Measurements from ENCODE around the gene MRPL34. TPM values are rescaled to one million over a fixed set of nuclear protein-coding genes. Genes with fewer than 3 reads are reported as not detected.

MRPL34 gene
- total and polyA plus RNA-seq, 9 of the 15 experiments (the other 6 are each of a cell fraction or from before 2014, with no cell fraction given): 11.5 to 256 (median 72.5) TPM

- TF ChIP-seq REST (IDR thresholded peaks at IDR 0.05; ENCODE audit: borderline replicate concordance) (peak; percentile 98), REST (CRISPR knock-in tag; IDR thresholded peaks at IDR 0.05; ENCODE audit: low read depth) (no peak), ZNF75A (CRISPR knock-in tag; IDR thresholded peaks at IDR 0.05) (0 out of 2 replicates have a peak, but pooled peaks have one; percentile 28), DIDO1 (tag; IDR thresholded peaks at IDR 0.05; ENCODE audit: low read depth) (peak; percentile 86), KAT7 (CRISPR knock-in tag; IDR thresholded peaks at IDR 0.05; ENCODE audit: borderline replicate concordance) (no peak), ZNF830 (CRISPR knock-in tag; IDR thresholded peaks at IDR 0.05) (no peak), POLR2A (conservative IDR thresholded peaks at IDR 0.05) (peak; percentile 92), SAFB2 (IDR thresholded peaks at IDR 0.05; ENCODE audit: borderline replicate concordance, low read depth, low read length, severe bottlenecking) (no peak), ZNF41 (CRISPR knock-in tag; conservative IDR thresholded peaks at IDR 0.05) (no peak), ARID1B (IDR thresholded peaks at IDR 0.05) (no peak), GABPA (tag; conservative IDR thresholded peaks at IDR 0.05; ENCODE audit: low read depth) (peak; percentile 98), SP2 (IDR thresholded peaks at IDR 0.05; ENCODE audit: extremely low read depth, low read depth, low read length, poor library complexity, severe bottlenecking) (peak; percentile 32), TBP (optimal IDR thresholded peaks at IDR 0.05; ENCODE audit: low read depth, low read length) (peak; percentile 81), POLR2AphosphoS5 (IDR thresholded peaks at IDR 0.05; ENCODE audit: control insufficient read depth, insufficient read depth, low read depth, low read length) (peak; percentile 87), HEY1 (CRISPR knock-in tag; IDR thresholded peaks at IDR 0.05; ENCODE audit: borderline replicate concordance) (no peak), NFXL1 (CRISPR knock-in tag; IDR thresholded peaks at IDR 0.05) (no peak), SMAD4 (CRISPR knock-in tag; conservative IDR thresholded peaks at IDR 0.05) (peak; percentile 73)
- TF ChIP-seq, protein P1, sequence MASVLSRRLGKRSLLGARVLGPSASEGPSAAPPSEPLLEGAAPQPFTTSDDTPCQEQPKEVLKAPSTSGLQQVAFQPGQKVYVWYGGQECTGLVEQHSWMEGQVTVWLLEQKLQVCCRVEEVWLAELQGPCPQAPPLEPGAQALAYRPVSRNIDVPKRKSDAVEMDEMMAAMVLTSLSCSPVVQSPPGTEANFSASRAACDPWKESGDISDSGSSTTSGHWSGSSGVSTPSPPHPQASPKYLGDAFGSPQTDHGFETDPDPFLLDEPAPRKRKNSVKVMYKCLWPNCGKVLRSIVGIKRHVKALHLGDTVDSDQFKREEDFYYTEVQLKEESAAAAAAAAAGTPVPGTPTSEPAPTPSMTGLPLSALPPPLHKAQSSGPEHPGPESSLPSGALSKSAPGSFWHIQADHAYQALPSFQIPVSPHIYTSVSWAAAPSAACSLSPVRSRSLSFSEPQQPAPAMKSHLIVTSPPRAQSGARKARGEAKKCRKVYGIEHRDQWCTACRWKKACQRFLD (CRISPR knock-in tag; IDR thresholded peaks at IDR 0.05): peak; percentile 100
Measured at GRCh38 chr19:17266975-17267788, 38.5 kb upstream of the MRPL34 start, which contains the start of gene BABAM1 (continued).

All from K562 (cell line).